Stimulated activated CD4-positive, alpha-beta T cell treated with anti-CD3 and anti-CD28 coated beads, Interleukin-2, amount 100 ng/mL, for 4 hours (primary cell): Measurements from ENCODE around the gene SIDT1.
"Not testable (repeated sequence)": the region's sequence is repeated elsewhere in the genome, so short reads cannot be mapped to it uniquely, and the experiment has no call there.

Experiments used
- DNase-seq: peaks from one replicate; pipeline ENCODE4 v3.0.0-alpha.2; 2020; ENCODE audit warnings: low read depth

SIDT1 gene

GRCh38 chr3:113634782-113635474 is 102.6 kb downstream of the SIDT1 start:
- no peak for DNase-seq

- DNase-seq = not testable (repeated sequence)
Observed at GRCh38 chr3:113636034-113636433, 103.7 kb downstream of the SIDT1 start.

- DNase-seq = no peak
Observed at GRCh38 chr3:113637756-113638155, 105.4 kb downstream of the SIDT1 start.

- DNase-seq = no peak
Observed at GRCh38 chr3:113638910-113639309, 106.6 kb downstream of the SIDT1 start.

GRCh38 chr3:113643583-113643982 is 111.2 kb downstream of the SIDT1 start:
- DNase-seq = no peak

GRCh38 chr3:113648524-113648923 is 116.2 kb downstream of the SIDT1 start:
- DNase-seq = no peak

GRCh38 chr3:113649174-113649845 is 117.0 kb downstream of the SIDT1 start:
- DNase-seq = no peak

- no peak for DNase-seq
Observed at GRCh38 chr3:113654310-113654709, 122.0 kb downstream of the SIDT1 start.

GRCh38 chr3:113654851-113655250 is 122.5 kb downstream of the SIDT1 start:
- no peak for DNase-seq

- no peak for DNase-seq
Observed at GRCh38 chr3:113658107-113658506, 125.8 kb downstream of the SIDT1 start.

GRCh38 chr3:113659101-113659541 is 126.8 kb downstream of the SIDT1 start:
- DNase-seq = no peak

- no peak for DNase-seq
Observed at GRCh38 chr3:113659996-113660395, 127.6 kb downstream of the SIDT1 start.

- DNase-seq = no peak
Observed at GRCh38 chr3:113660458-113660857, 128.1 kb downstream of the SIDT1 start.

- DNase-seq = no peak
Observed at GRCh38 chr3:113660896-113661295, 128.5 kb downstream of the SIDT1 start.

- no peak for DNase-seq
Observed at GRCh38 chr3:113662824-113663223, 130.5 kb downstream of the SIDT1 start.

- no peak for DNase-seq
Observed at GRCh38 chr3:113663324-113663750, 131.0 kb downstream of the SIDT1 start.

GRCh38 chr3:113663761-113664160 is 131.4 kb downstream of the SIDT1 start:
- DNase-seq = no peak

GRCh38 chr3:113664523-113665094 is 132.3 kb downstream of the SIDT1 start:
- DNase-seq = no peak

- DNase-seq = no peak
Observed at GRCh38 chr3:113668015-113668414, 135.7 kb downstream of the SIDT1 start.

- DNase-seq = no peak
Observed at GRCh38 chr3:113673593-113673992, 141.2 kb downstream of the SIDT1 start.

GRCh38 chr3:113676261-113676660 is 143.9 kb downstream of the SIDT1 start:
- no peak for DNase-seq

GRCh38 chr3:113677737-113678136 is 145.4 kb downstream of the SIDT1 start:
- no peak for DNase-seq

- no peak for DNase-seq
Observed at GRCh38 chr3:113678773-113679172, 146.4 kb downstream of the SIDT1 start.
